Measurements from ENCODE around the gene MYO3B.

The MYO3B gene

DNA sequence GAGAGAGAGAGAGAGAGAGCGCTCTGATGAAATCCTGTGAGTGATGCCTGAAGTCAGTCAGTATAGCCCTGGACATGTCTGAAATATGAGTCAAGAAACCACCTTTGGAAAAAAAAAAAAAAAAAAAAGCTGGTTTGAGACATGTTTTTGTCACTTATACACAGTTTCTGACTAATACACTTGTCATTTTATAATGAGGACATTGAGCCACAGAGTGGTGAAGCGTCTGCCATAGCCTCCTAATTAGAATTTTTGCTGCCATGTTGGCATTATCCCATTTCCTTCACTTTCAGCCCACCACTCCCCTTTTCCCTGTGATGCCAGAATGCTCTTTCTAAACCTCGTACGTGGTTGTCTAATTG lies 15.7 kb upstream of the MYO3B start:
- TF ChIP-seq, protein P1, sequence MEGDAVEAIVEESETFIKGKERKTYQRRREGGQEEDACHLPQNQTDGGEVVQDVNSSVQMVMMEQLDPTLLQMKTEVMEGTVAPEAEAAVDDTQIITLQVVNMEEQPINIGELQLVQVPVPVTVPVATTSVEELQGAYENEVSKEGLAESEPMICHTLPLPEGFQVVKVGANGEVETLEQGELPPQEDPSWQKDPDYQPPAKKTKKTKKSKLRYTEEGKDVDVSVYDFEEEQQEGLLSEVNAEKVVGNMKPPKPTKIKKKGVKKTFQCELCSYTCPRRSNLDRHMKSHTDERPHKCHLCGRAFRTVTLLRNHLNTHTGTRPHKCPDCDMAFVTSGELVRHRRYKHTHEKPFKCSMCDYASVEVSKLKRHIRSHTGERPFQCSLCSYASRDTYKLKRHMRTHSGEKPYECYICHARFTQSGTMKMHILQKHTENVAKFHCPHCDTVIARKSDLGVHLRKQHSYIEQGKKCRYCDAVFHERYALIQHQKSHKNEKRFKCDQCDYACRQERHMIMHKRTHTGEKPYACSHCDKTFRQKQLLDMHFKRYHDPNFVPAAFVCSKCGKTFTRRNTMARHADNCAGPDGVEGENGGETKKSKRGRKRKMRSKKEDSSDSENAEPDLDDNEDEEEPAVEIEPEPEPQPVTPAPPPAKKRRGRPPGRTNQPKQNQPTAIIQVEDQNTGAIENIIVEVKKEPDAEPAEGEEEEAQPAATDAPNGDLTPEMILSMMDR (IDR thresholded peaks at IDR 0.05; ENCODE audit: insufficient read depth, low read length, poor library complexity, severe bottlenecking): no peak
- TF ChIP-seq EZH2phosphoT487 (conservative IDR thresholded peaks at IDR 0.05; ENCODE audit: low read length): no peak
- no peaks in the 10 kb centered on the region for H4K20me1 ChIP-seq (ENCODE audit: low read depth, low read length)
- no peaks in the 10 kb centered on the region for H3K9me2 ChIP-seq (replicated peaks; ENCODE audit: insufficient read depth, low read length)
- H2AFZ ChIP-seq (ENCODE audit: low read depth, low read length, severe bottlenecking): no peak overlapping the region
- H3K27me3 ChIP-seq (ENCODE audit: low read length): no peaks in the 10 kb centered on the region
- H3K9ac ChIP-seq (ENCODE audit: low read length): no peak overlapping the region
- H3K79me2 ChIP-seq (ENCODE audit: insufficient read depth, low read length): no peaks in the 10 kb centered on the region
- H3K36me3 ChIP-seq (ENCODE audit: low read length): no peaks in the 10 kb centered on the region
- no peak overlapping the region for H3K4me2 ChIP-seq (ENCODE audit: low read depth, low read length, poor library complexity, severe bottlenecking)
- H3K4me3 ChIP-seq (ENCODE audit: insufficient read depth, low read length, poor library complexity, severe bottlenecking): no peak overlapping the region
- H3K27ac ChIP-seq (ENCODE audit: low read depth, low read length): no peak overlapping the region
- H3F3A ChIP-seq (ENCODE audit: insufficient read depth): no peaks in the 10 kb centered on the region
- no peaks in the 10 kb centered on the region for H3K9me3 ChIP-seq (ENCODE audit: insufficient read depth, low read length)

DNA sequence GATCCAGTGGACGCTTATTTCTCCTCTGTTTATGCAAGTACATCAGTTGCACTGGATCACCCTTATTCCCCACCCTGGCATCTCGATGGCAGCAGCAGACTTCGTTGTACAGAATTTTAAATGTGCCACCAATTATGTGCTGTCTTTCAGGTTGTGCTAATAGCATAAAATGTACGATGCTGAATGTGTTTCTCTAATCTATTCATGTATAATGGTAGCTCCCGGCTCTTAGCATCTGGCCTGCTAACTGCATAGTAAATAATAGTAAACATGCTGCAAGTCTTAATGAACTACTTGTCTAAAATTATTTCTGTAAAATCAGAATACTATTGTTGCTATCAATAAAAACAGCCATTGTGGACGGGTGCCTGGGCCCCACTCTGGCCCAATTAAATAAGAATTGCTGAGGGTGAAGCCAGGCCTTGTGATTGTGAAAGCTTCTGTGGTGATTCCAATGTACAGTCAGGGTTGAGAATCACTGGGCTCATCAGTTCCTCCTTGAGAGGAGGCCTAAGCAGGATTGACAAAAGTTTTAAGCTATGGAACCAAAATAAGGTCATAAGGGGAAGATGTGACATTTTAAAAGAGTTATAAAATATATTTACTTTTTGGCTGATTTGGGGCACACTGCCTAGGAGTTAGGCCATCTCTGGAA lies 14.4 kb upstream of the MYO3B start:
- Histone ChIP-seq H3K36me3 (ENCODE audit: low read length) (no peaks in the 10 kb centered on the region), H3K4me3 (ENCODE audit: insufficient read depth, low read length, poor library complexity, severe bottlenecking) (no peak overlapping the region), H3K9me3 (ENCODE audit: insufficient read depth, low read length) (no peaks in the 10 kb centered on the region), H3K27me3 (ENCODE audit: low read length) (no peaks in the 10 kb centered on the region), H3K9ac (ENCODE audit: low read length) (no peak overlapping the region), H3K27ac (ENCODE audit: low read depth, low read length) (no peak overlapping the region), H2AFZ (ENCODE audit: low read depth, low read length, severe bottlenecking) (no peak overlapping the region), H4K20me1 (ENCODE audit: low read depth, low read length) (no peaks in the 10 kb centered on the region), H3F3A (ENCODE audit: insufficient read depth) (no peaks in the 10 kb centered on the region), H3K9me2 (replicated peaks; ENCODE audit: insufficient read depth, low read length) (no peaks in the 10 kb centered on the region), H3K79me2 (ENCODE audit: insufficient read depth, low read length) (no peaks in the 10 kb centered on the region), H3K4me2 (ENCODE audit: low read depth, low read length, poor library complexity, severe bottlenecking) (no peak overlapping the region)
- TF ChIP-seq EZH2phosphoT487 (conservative IDR thresholded peaks at IDR 0.05; ENCODE audit: low read length): no peak
- TF ChIP-seq, protein P1 (IDR thresholded peaks at IDR 0.05; ENCODE audit: insufficient read depth, low read length, poor library complexity, severe bottlenecking): no peak

DNA sequence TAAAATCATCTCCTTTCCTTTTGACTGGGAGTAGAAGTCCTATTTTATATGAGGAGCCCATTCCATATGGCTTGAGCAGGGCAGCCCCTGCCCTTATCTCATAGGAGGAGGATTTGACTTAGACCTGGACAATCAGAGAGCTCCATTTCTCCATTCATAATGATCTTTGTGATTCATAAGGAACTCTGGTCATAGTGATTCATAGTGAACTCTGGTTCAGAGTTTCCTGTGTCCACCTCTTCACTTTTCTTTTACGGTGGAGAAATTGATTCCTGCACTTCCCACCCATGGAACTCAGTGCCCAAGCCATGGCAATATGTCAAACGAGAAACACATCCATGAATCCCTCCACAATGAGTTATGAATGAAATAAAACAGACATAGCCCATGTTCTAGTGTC lies 12.8 kb upstream of the MYO3B start:
- Histone ChIP-seq H4K20me1 (ENCODE audit: low read depth, low read length) (no peaks in the 10 kb centered on the region), H3K4me2 (ENCODE audit: low read depth, low read length, poor library complexity, severe bottlenecking) (no peak overlapping the region), H3K79me2 (ENCODE audit: insufficient read depth, low read length) (no peaks in the 10 kb centered on the region), H3K27ac (ENCODE audit: low read depth, low read length) (no peak overlapping the region), H3K27me3 (ENCODE audit: low read length) (no peaks in the 10 kb centered on the region), H3K9me3 (ENCODE audit: insufficient read depth, low read length) (no peaks in the 10 kb centered on the region), H3K4me3 (ENCODE audit: insufficient read depth, low read length, poor library complexity, severe bottlenecking) (no peak overlapping the region), H3K9me2 (replicated peaks; ENCODE audit: insufficient read depth, low read length) (no peaks in the 10 kb centered on the region), H2AFZ (ENCODE audit: low read depth, low read length, severe bottlenecking) (no peak overlapping the region), H3F3A (ENCODE audit: insufficient read depth) (no peaks in the 10 kb centered on the region), H3K9ac (ENCODE audit: low read length) (no peak overlapping the region), H3K36me3 (ENCODE audit: low read length) (no peaks in the 10 kb centered on the region)
- TF ChIP-seq, protein P1 (IDR thresholded peaks at IDR 0.05; ENCODE audit: insufficient read depth, low read length, poor library complexity, severe bottlenecking): no peak
- no peak for TF ChIP-seq EZH2phosphoT487 (conservative IDR thresholded peaks at IDR 0.05; ENCODE audit: low read length)

Data from SU-DHL-6 (cell line).